HepG2 (cell line): Measurements from ENCODE around the gene RPP21. TPM values are rescaled to one million over a fixed set of nuclear protein-coding genes. Genes with fewer than 3 reads are reported as not detected.

ENCODE experiments used
- ARID4A ChIP-seq: sonication (generic); formaldehyde crosslinking; IDR thresholded peaks from 2 replicates; pipeline ENCODE4 v1.5.0; 2020; ENCODE audit warnings: mild to moderate bottlenecking, missing genetic modification reagents, borderline replicate concordance
- ATF7 ChIP-seq, 2 experiments: fragments of 450-650 bp in 1 of 2; sonication (generic) in 1 of 2; formaldehyde crosslinking in 1 of 2; IDR thresholded peaks; 2 replicates each; pipeline versions ENCODE4 v1.4.0 to v1.6.1; 2016 to 2020; ENCODE audit warnings: antibody characterized with exemption in 1 of 2, mild to moderate bottlenecking in 1 of 2, missing genetic modification reagents in 1 of 2
- HES4 ChIP-seq: sonication (generic); formaldehyde crosslinking; IDR thresholded peaks from 2 replicates; pipeline ENCODE4 v1.9.0; 2021; ENCODE audit warnings: mild to moderate bottlenecking, missing genetic modification reagents, borderline replicate concordance
- HIC2 ChIP-seq: sonication (generic); formaldehyde crosslinking; IDR thresholded peaks from 2 replicates; pipeline ENCODE4 v1.9.0; 2022; ENCODE audit warnings: low read depth, missing genetic modification reagents
- JUND ChIP-seq: sonication (generic); formaldehyde crosslinking; IDR thresholded peaks from 2 replicates; pipeline ENCODE4 v1.8.0; 2022; ENCODE audit warnings: mild to moderate bottlenecking, missing genetic modification reagents
- MAFG ChIP-seq: sonication (generic); formaldehyde crosslinking; IDR thresholded peaks from 2 replicates; pipeline ENCODE4 v1.5.1; 2020; ENCODE audit warnings: mild to moderate bottlenecking, missing genetic modification reagents
- MEF2D ChIP-seq: sonication (generic); formaldehyde crosslinking; IDR thresholded peaks from 2 replicates; pipeline ENCODE4 v1.5.1; 2020; ENCODE audit warnings: mild to moderate bottlenecking, missing genetic modification reagents
- NFKBIZ ChIP-seq: IDR thresholded peaks from 2 replicates; pipeline ENCODE4 v1.6.1; 2018; ENCODE audit warnings: missing genetic modification reagents, missing compliant biosample characterization
- POLR2G ChIP-seq: fragments of 200-400 bp; formaldehyde crosslinking; IDR thresholded peaks from 2 replicates; pipeline ENCODE4 v1.6.1; 2018; ENCODE audit warnings: mild to moderate bottlenecking, low read depth, low read length, moderate library complexity
- RNF2 ChIP-seq: fragments of 450-650 bp; conservative IDR thresholded peaks from 2 replicates; pipeline ENCODE4 v1.6.1; 2016; ENCODE audit warnings: low read depth
- SETDB1 ChIP-seq: sonication (generic); formaldehyde crosslinking; IDR thresholded peaks from 2 replicates; pipeline ENCODE4 v1.5.1; 2020; ENCODE audit warnings: missing genetic modification reagents, mild to moderate bottlenecking, borderline replicate concordance
- TEAD3 ChIP-seq: optimal IDR thresholded peaks from 2 replicates; pipeline ENCODE3; 2016; ENCODE audit warnings: borderline replicate concordance
- TOE1 ChIP-seq: sonication (generic); formaldehyde crosslinking; IDR thresholded peaks from 2 replicates; pipeline ENCODE4 v1.4.0; 2020; ENCODE audit warnings: mild to moderate bottlenecking, missing genetic modification reagents
- YEATS4 ChIP-seq: sonication (generic); formaldehyde crosslinking; IDR thresholded peaks from 2 replicates; pipeline ENCODE4 v1.4.0; 2020; ENCODE audit warnings: missing genetic modification reagents, borderline replicate concordance
- ZNF205 ChIP-seq: IDR thresholded peaks from 2 replicates; pipeline ENCODE4 v1.6.1; 2018; ENCODE audit warnings: missing biosample characterization, missing genetic modification reagents
- ZNF335 ChIP-seq: sonication (generic); formaldehyde crosslinking; IDR thresholded peaks from 2 replicates; pipeline ENCODE4 v1.4.0; 2020; ENCODE audit warnings: missing genetic modification reagents
- ZNF605 ChIP-seq: sonication (generic); formaldehyde crosslinking; IDR thresholded peaks from 2 replicates; pipeline ENCODE4 v1.8.0; 2022; ENCODE audit warnings: mild to moderate bottlenecking, missing genetic modification reagents
- polyA plus RNA-seq, 8 experiments: library from polyadenylated mRNA; depleted of rRNA in 3 of 8; stranded (reverse) in 7 of 8; unstranded in 1 of 8; fragments of >200 nt; fragmentation: Illumina TruSeq in 4 of 8; extraction: Trizol in 4 of 8; gene quantifications; 2 replicates each; pipeline versions ENCODE4 v1.2.1 to v1.2.3, GENCODE V29; 2011 to 2016; ENCODE audit warnings: low read depth in 4 of 8, missing spikeins in 1 of 8, mixed read lengths in 1 of 8; ENCODE audit not compliant: insufficient read depth in 1 of 8
- total RNA-seq, 5 experiments: library from RNA; depleted of rRNA; stranded (reverse); fragments of >200 nt; fragmentation: Illumina TruSeq; extraction: Trizol; gene quantifications; 2 replicates each; pipeline ENCODE4 v1.2.3, GENCODE V29; 2016; ENCODE audit warnings: low read depth in 1 of 5
- TF ChIP-seq, protein P1 (sequence below): sonication (generic); formaldehyde crosslinking; IDR thresholded peaks from 2 replicates; pipeline ENCODE4 v1.9.0; 2021; ENCODE audit warnings: missing genetic modification reagents, borderline replicate concordance
- TF ChIP-seq, protein P2 (sequence below): sonication (generic); formaldehyde crosslinking; IDR thresholded peaks from 2 replicates; pipeline ENCODE4 v1.8.0; 2022; ENCODE audit warnings: mild to moderate bottlenecking, missing genetic modification reagents
- TF ChIP-seq, protein P3 (sequence below): sonication (generic); IDR thresholded peaks from 2 replicates; pipeline ENCODE4 v1.6.1; 2016; ENCODE audit warnings: low read depth, borderline replicate concordance

Gene RPP21
- total and polyA plus RNA-seq, 2 of the 13 experiments (the other 11 are each of a cell fraction or from before 2014, with no cell fraction given), result 53.1 to 72.3 TPM

- TF ChIP-seq HES4 (CRISPR knock-in tag) (no peak), YEATS4 (CRISPR knock-in tag) (peak; percentile 88), ATF7 (IDR thresholded peaks at IDR 0.05) (no peak), ATF7 (CRISPR knock-in tag; IDR thresholded peaks at IDR 0.05) (no peak; the same call in 1 of the 2 replicates), HIC2 (CRISPR knock-in tag) (no peak; the same call in 1 of the 2 replicates), MEF2D (CRISPR knock-in tag) (no peak; the same call in 1 of the 2 replicates), TOE1 (CRISPR knock-in tag) (no peak), RNF2 (no peak; the same call in 1 of the 2 replicates), TEAD3 (CRISPR knock-in tag) (no peak), POLR2G (peak; percentile 97), NFKBIZ (CRISPR knock-in tag) (peak; percentile 78; the same call in 1 of the 2 replicates), JUND (CRISPR knock-in tag) (no peak), ZNF335 (CRISPR knock-in tag) (no peak; the same call in 1 of the 2 replicates), SETDB1 (CRISPR knock-in tag) (no peak), ZNF605 (CRISPR knock-in tag) (peak; percentile 85; the same call in 1 of the 2 replicates), MAFG (CRISPR knock-in tag) (no peak), ZNF205 (0 out of 2 replicates have a peak, but pooled peaks have one; percentile 18), ARID4A (CRISPR knock-in tag) (peak; percentile 91)
- TF ChIP-seq, protein P1, sequence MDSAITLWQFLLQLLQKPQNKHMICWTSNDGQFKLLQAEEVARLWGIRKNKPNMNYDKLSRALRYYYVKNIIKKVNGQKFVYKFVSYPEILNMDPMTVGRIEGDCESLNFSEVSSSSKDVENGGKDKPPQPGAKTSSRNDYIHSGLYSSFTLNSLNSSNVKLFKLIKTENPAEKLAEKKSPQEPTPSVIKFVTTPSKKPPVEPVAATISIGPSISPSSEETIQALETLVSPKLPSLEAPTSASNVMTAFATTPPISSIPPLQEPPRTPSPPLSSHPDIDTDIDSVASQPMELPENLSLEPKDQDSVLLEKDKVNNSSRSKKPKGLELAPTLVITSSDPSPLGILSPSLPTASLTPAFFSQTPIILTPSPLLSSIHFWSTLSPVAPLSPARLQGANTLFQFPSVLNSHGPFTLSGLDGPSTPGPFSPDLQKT (CRISPR knock-in tag), result no peak
- TF ChIP-seq, protein P2, sequence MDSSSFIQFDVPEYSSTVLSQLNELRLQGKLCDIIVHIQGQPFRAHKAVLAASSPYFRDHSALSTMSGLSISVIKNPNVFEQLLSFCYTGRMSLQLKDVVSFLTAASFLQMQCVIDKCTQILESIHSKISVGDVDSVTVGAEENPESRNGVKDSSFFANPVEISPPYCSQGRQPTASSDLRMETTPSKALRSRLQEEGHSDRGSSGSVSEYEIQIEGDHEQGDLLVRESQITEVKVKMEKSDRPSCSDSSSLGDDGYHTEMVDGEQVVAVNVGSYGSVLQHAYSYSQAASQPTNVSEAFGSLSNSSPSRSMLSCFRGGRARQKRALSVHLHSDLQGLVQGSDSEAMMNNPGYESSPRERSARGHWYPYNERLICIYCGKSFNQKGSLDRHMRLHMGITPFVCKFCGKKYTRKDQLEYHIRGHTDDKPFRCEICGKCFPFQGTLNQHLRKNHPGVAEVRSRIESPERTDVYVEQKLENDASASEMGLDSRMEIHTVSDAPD, result no peak
- TF ChIP-seq, protein P3, sequence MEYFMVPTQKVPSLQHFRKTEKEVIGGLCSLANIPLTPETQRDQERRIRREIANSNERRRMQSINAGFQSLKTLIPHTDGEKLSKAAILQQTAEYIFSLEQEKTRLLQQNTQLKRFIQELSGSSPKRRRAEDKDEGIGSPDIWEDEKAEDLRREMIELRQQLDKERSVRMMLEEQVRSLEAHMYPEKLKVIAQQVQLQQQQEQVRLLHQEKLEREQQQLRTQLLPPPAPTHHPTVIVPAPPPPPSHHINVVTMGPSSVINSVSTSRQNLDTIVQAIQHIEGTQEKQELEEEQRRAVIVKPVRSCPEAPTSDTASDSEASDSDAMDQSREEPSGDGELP, result no peak
These were observed 18.3 kb upstream of the RPP21 start, which contains the start of gene TRIM39 (continued) for GRCh38 chr6:30326526-30327231.
